Measurements from ENCODE around the gene DPYD.

The DPYD gene

GRCh38 chr1:97610102-97610501 lies 310.7 kb downstream of the DPYD start:
- DNase-seq (ENCODE audit: low spot score): no peak

GRCh38 chr1:97608272-97608671 lies 312.6 kb downstream of the DPYD start:
- no peak for DNase-seq (ENCODE audit: low spot score)

- DNase-seq (ENCODE audit: low spot score): peak; percentile 5
Observed at GRCh38 chr1:97603776-97604175, 317.1 kb downstream of the DPYD start.

DNA sequence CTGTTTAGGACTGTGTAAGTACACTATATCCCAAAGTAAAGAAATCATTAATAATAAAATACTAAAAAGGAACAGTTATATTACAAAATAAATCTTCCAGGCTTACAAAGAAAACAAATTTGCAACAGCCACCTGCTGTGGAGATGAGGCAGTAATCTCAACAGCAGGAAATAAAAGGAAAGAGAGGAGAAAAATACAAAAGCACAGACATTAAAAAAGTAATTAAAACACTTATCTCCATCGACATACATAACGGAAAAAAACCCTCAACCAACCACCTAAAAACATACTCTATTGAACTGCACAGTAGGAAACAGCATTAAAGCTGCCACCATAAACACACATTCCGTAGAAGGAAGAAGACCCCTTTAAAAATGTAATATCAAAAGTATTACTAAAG lies 317.6 kb downstream of the DPYD start:
- DNase-seq (ENCODE audit: low spot score): no peak

- no peak for DNase-seq (ENCODE audit: low spot score)
Observed at GRCh38 chr1:97599447-97599846, 321.4 kb downstream of the DPYD start.

- no peak for DNase-seq (ENCODE audit: low spot score)
Observed at GRCh38 chr1:97593192-97593591, 327.6 kb downstream of the DPYD start.

GRCh38 chr1:97588772-97589171 lies 332.1 kb downstream of the DPYD start:
- DNase-seq (ENCODE audit: low spot score): no peak

- peak; percentile 13 for DNase-seq (ENCODE audit: low spot score)
Observed at GRCh38 chr1:97581614-97582051, 339.2 kb downstream of the DPYD start.

DNA sequence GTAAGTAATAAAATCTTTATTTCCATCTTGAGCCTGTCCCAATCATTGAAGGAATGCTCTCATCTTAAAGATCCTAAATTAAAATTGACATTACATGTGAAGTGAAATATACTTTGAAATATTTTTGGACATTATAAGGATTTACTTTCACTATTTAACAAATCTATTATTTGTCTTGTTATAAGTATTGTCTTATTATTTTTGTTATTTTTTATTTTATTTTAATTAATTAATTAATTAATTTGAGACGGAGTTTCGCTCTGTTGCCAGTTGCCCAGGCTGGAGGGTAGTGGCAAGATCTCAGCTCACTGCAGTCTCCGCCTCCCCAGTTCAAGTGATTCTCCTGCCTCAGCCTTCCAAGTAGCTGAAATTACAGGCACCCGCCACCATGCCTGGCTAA lies 343.2 kb downstream of the DPYD start:
- DNase-seq (ENCODE audit: low spot score): no peak

- no peak for DNase-seq (ENCODE audit: low spot score)
Observed at GRCh38 chr1:97573553-97573952, 347.3 kb downstream of the DPYD start.

DNA sequence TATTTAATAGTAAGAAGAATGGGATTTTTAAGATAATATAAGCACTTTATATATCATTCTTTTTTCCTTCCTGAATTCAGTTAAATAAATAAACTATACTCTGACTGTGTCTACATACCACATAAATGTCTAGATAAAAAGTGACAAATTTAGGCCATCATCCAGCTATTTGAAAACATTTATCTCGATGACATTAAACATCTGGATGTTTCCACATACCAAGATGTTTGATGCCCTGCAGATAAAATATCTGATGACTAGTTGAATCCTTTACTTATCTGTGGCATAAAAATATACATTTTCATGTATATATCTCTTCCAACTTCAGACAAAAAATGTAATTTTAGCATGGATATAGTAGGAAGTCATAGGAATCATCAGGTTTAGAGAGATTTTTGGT lies 348.3 kb downstream of the DPYD start:
- DNase-seq (ENCODE audit: low spot score): no peak

- no peak for DNase-seq (ENCODE audit: low spot score)
Observed at GRCh38 chr1:97571760-97572159, 349.1 kb downstream of the DPYD start.

DNA sequence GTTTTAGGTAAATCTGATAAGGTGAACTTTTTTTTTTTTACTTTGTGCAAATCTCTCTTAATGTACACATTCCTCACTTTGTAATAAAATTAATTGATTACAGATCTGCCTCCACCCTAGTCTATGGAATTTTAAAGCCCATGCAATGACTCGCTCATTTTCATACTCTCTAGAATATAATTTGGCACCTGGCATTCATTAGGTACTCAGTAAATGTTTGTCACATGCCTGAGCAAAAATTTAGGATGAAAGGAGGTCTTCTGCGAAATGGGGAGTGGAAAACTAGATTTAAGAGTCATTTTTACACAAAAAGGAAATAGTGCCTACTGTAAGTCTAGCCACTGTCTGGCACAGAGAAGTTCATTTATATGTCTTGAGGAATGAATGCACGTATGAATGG lies 350.1 kb downstream of the DPYD start:
- DNase-seq (ENCODE audit: low spot score): no peak

DNA sequence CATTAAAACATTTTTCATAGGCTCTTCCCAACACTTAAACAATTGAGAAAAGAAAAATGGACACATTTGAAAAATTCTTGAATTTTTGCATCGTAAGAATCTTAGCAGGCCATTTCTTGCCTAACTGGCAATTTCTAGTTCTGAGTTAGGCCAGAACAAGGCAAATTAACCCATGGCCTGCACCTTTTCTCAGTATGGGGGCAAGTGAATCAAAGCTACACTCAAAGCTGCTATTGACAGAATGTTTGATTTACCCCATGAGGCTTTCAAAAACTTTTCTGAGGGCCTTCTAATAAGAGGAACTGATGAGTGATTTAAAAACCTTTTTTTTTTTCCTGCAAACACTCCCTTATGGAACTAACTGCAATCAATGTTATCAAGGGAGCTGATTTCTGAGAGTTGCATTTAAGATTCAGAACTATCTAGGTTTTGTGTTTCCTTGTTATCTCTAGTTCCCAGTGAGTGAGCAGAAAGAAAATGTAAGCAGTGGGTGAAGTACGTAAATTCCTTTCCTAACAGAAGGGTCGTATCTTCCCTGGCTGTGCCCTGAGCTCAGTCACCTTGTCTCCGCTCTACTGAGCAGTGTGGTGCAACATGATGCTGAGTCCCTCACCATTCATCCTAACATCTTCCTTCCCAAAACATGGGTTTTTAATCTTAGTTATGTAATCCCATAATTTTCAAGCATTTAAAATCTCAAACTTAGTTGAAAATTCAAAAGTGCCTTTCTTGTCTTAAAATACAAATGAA lies 353.7 kb downstream of the DPYD start:
- DNase-seq (ENCODE audit: low spot score): no peak

GRCh38 chr1:97565886-97566285 lies 354.9 kb downstream of the DPYD start:
- no peak for DNase-seq (ENCODE audit: low spot score)

- DNase-seq (ENCODE audit: low spot score): peak; percentile 5
Observed at GRCh38 chr1:97563926-97564325, 356.9 kb downstream of the DPYD start.

DNA sequence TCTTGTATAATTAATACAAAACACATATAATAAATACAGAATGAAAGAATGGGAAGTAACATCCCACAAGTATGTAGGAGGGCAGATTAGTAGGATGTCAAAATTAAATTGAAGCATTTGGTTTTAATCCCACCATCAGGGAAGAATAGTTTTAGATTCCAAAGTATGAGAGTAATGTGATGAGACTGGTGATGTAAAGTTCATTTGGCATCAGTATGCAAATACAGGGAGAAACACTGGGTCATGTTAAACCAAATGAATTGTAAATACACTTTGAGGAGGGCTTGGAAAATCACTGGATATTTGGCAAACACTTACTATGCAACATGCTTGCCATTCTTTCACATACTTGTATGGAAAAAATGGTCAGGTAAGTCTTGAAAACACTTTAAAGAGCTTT lies 358.8 kb downstream of the DPYD start:
- DNase-seq (ENCODE audit: low spot score): peak; percentile 59

- DNase-seq (ENCODE audit: low spot score): no peak
Observed at GRCh38 chr1:97560714-97561113, 360.1 kb downstream of the DPYD start.

DNA sequence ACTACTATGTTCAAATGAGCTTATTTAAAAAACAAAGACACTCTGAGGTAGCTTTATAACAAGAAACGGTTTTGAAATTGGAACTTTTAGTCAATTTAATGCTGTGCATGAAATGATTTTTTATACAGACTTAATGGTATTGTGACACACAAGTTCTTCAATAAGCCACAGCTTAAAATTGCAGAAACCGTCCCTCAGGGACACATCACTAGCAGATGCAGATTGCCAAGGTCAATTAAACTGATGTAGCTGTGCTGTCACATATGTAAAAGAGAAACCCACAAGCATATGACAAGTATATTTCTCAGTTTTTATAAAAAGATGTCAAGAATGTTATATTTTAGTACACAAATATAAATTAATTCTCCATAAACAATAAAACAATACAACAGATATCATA lies 366.9 kb downstream of the DPYD start:
- no peak for DNase-seq (ENCODE audit: low spot score)

GRCh38 chr1:97551113-97551512 lies 369.7 kb downstream of the DPYD start:
- peak; percentile 11 for DNase-seq (ENCODE audit: low spot score)

DNA sequence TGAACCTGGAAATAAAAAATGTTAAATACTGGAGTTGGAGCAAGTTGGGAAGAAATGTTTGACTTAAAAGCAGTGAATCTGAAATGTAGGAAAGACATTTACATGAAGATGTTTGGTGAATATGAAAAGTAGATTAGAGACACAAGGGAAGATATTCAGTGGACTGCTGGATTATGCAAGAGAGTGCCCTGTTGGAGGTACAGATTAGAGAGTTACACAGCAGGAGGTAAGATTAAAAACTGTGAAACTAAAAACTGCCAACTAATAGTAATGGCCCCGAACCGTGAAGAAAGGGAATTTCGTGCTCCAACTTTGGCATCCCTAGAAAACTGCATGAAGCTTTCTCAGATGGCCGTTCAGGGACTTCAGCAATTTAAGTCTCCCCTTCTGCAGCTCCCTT lies 375.4 kb downstream of the DPYD start:
- DNase-seq (ENCODE audit: low spot score): no peak

GRCh38 chr1:97540346-97540888 lies 380.4 kb downstream of the DPYD start:
- no peak for DNase-seq (ENCODE audit: low spot score)

GRCh38 chr1:97538113-97538512 lies 382.7 kb downstream of the DPYD start:
- DNase-seq (ENCODE audit: low spot score): no peak

GRCh38 chr1:97533358-97533757 lies 387.5 kb downstream of the DPYD start:
- no peak for DNase-seq (ENCODE audit: low spot score)
